GM23338 (cell line): ENCODE results near the gene SLC4A9. TPM values are rescaled to one million over a fixed set of nuclear protein-coding genes. Genes with fewer than 3 reads are reported as not detected.

Source experiments
- ATAC-seq: fragments of 200-7000 bp; cut with Tn5 transposase; 3 replicates; pipeline ENCODE4 v1.9.1; 2020
- DNase-seq: peaks from one replicate; pipeline ENCODE4 v3.0.0-alpha.2; 2015; ENCODE audit warnings: low spot score
- H2AFZ ChIP-seq: fragments of 200-600 bp; sonication (generic); 2 replicates; pipeline ENCODE4 v1.8.0; 2016; ENCODE audit warnings: antibody characterized with exemption, mild to moderate bottlenecking, moderate library complexity
- H3F3A ChIP-seq: fragments of 200-600 bp; sonication (generic); replicated peaks from 2 replicates; pipeline ENCODE4 v1.8.0; 2017; ENCODE audit warnings: antibody characterized with exemption, mixed run types, low read depth
- H3K27ac ChIP-seq: fragments of 200-600 bp; sonication (generic); 2 replicates; pipeline ENCODE4 v1.6.1; 2016; ENCODE audit warnings: low read depth
- H3K27me3 ChIP-seq: fragments of 200-600 bp; sonication (generic); 2 replicates; pipeline ENCODE4 v1.8.0; 2016; ENCODE audit warnings: mild to moderate bottlenecking, mixed run types, moderate library complexity; ENCODE audit not compliant: insufficient read depth
- H3K36me3 ChIP-seq: fragments of 200-600 bp; sonication (generic); 2 replicates; pipeline ENCODE4 v1.8.0; 2016; ENCODE audit warnings: mild to moderate bottlenecking; ENCODE audit not compliant: insufficient read depth
- H3K4me1 ChIP-seq: fragments of 200-600 bp; sonication (generic); 2 replicates; pipeline ENCODE4 v1.8.0; 2016; ENCODE audit warnings: mild to moderate bottlenecking, moderate library complexity; ENCODE audit not compliant: insufficient read depth
- H3K4me2 ChIP-seq: fragments of 200-600 bp; sonication (generic); 2 replicates; pipeline ENCODE4 v1.7.1; 2017; ENCODE audit warnings: mixed run types
- H3K4me3 ChIP-seq: fragments of 200-600 bp; sonication (generic); 2 replicates; pipeline ENCODE4 v1.6.1; 2016; ENCODE audit warnings: mixed run types
- H3K79me2 ChIP-seq: fragments of 200-600 bp; sonication (generic); replicated peaks from 2 replicates; pipeline ENCODE4 v1.8.0; 2017; ENCODE audit warnings: mild to moderate bottlenecking; ENCODE audit not compliant: insufficient read depth
- H3K9me2 ChIP-seq: fragments of 200-600 bp; sonication (generic); 2 replicates; pipeline ENCODE4 v1.8.0; 2017; ENCODE audit not compliant: insufficient read depth
- H4K20me1 ChIP-seq: fragments of 200-600 bp; sonication (generic); replicated peaks from 2 replicates; pipeline ENCODE4 v1.8.0; 2017; ENCODE audit warnings: mild to moderate bottlenecking; ENCODE audit not compliant: insufficient read depth
- H3K27ac Mint-ChIP-seq: 2 replicates; pipeline ENCODE4 v1.8.0; 2020; ENCODE audit warnings: inconsistent platforms, mild to moderate bottlenecking, moderate library complexity, mixed read lengths
- H3K27me3 Mint-ChIP-seq: 3 replicates; pipeline ENCODE4 v1.8.0; 2022; ENCODE audit warnings: low read depth, mild to moderate bottlenecking, moderate library complexity, mixed read lengths, inconsistent platforms; ENCODE audit not compliant: insufficient read depth, poor library complexity
- H3K36me3 Mint-ChIP-seq: 3 replicates; pipeline ENCODE4 v1.8.0; 2021; ENCODE audit warnings: low read depth, mild to moderate bottlenecking, inconsistent platforms, moderate library complexity, mixed read lengths
- H3K4me1 Mint-ChIP-seq: 3 replicates; pipeline ENCODE4 v1.8.0; 2020; ENCODE audit warnings: mild to moderate bottlenecking, inconsistent platforms, mixed read lengths
- H3K4me3 Mint-ChIP-seq: 3 replicates; pipeline ENCODE4 v1.8.0; 2021; ENCODE audit warnings: moderate library complexity, mild to moderate bottlenecking, inconsistent platforms, mixed read lengths
- H3K9me3 Mint-ChIP-seq: 3 replicates; pipeline ENCODE4 v1.8.0; 2020; ENCODE audit warnings: moderate library complexity, mild to moderate bottlenecking, inconsistent platforms, mixed read lengths
- CREB1 ChIP-seq: fragments of 250-450 bp; sonication (Bioruptor Pico); IDR thresholded peaks from 2 replicates; pipeline ENCODE4 v1.5.0; 2020; ENCODE audit warnings: low read depth, mild to moderate bottlenecking, moderate library complexity
- EZH2 ChIP-seq: fragments of 200-600 bp; sonication (generic); IDR thresholded peaks from one replicate; pipeline ENCODE4 v1.8.0; 2017; ENCODE audit warnings: antibody characterized with exemption, mild to moderate bottlenecking, low read depth; ENCODE audit not compliant: unreplicated experiment
- JUNB ChIP-seq: IDR thresholded peaks from one replicate; pipeline ENCODE4 v1.6.1; 2016; ENCODE audit warnings: antibody characterized with exemption; ENCODE audit not compliant: unreplicated experiment
- POLR2AphosphoS5 ChIP-seq: IDR thresholded peaks from 2 replicates; pipeline ENCODE4 v1.6.1; 2016; ENCODE audit warnings: antibody characterized with exemption, low read depth
- STAT1 ChIP-seq: IDR thresholded peaks from one replicate; pipeline ENCODE4 v1.6.1; 2016; ENCODE audit warnings: antibody characterized with exemption; ENCODE audit not compliant: unreplicated experiment
- ZNF114 ChIP-seq: fragments of 250-450 bp; sonication (Bioruptor Pico); IDR thresholded peaks from 2 replicates; pipeline ENCODE4 v1.5.0; 2020; ENCODE audit warnings: mild to moderate bottlenecking, moderate library complexity
- polyA plus RNA-seq: library from polyadenylated mRNA; unstranded; fragments of >200 nt; fragmentation: Nextera tagmentation; extraction: Ambion mirVana; gene quantifications from 2 replicates; pipeline ENCODE4 v1.2.1, GENCODE V29; 2016
- total RNA-seq: library from RNA; depleted of rRNA; stranded (reverse); fragments of >200 nt; shearing (Covaris generic); gene quantifications from 2 replicates; pipeline ENCODE4 v1.2.3, GENCODE V29; 2014
- TF ChIP-seq, protein P1 (sequence below): fragments of 250-450 bp; sonication (Bioruptor Pico); IDR thresholded peaks from 2 replicates; pipeline ENCODE4 v1.5.0; 2020; ENCODE audit warnings: mild to moderate bottlenecking, moderate library complexity
- TF ChIP-seq, protein P2 (sequence below): IDR thresholded peaks from one replicate; pipeline ENCODE4 v1.6.1; 2018; ENCODE audit warnings: antibody characterized with exemption; ENCODE audit not compliant: unreplicated experiment

The SLC4A9 gene
- total and polyA plus RNA-seq, 2 experiments from 2014 or later: 0.08 TPM; not detected in 1

DNA sequence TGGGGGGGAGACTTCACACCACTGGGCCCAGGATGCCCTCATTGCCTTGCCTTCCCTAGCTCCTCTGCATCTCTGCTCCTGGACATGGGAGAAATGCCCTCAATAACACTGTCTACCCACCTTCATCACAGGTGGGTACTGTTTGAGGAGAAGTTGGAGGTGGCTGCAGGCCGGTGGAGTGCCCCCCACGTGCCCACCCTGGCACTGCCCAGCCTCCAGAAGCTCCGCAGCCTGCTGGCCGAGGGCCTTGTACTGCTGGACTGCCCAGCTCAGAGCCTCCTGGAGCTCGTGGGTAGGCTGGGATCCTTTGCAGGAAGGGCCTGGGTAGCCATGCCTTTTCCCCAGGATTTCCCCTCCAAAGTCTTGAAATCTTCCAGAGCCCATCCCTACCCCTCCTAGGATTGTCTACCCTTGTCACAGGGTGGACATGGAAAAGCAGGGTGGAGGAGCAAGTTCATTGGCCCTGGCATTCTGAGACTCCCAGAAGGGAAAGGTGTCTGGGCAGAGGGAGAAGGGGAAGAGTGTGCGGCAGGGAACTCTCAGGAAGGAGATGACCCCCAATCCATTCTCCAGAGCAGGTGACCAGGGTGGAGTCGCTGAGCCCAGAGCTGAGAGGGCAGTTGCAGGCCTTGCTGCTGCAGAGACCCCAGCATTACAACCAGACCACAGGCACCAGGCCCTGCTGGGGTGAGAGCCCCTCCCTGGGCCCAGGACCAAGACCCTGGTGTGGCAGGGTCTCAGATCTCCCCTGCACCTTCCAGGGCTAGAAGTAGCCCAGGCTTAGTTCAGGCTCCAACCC is 886 bp downstream of the SLC4A9 start (continued):
- TF ChIP-seq, protein P1, sequence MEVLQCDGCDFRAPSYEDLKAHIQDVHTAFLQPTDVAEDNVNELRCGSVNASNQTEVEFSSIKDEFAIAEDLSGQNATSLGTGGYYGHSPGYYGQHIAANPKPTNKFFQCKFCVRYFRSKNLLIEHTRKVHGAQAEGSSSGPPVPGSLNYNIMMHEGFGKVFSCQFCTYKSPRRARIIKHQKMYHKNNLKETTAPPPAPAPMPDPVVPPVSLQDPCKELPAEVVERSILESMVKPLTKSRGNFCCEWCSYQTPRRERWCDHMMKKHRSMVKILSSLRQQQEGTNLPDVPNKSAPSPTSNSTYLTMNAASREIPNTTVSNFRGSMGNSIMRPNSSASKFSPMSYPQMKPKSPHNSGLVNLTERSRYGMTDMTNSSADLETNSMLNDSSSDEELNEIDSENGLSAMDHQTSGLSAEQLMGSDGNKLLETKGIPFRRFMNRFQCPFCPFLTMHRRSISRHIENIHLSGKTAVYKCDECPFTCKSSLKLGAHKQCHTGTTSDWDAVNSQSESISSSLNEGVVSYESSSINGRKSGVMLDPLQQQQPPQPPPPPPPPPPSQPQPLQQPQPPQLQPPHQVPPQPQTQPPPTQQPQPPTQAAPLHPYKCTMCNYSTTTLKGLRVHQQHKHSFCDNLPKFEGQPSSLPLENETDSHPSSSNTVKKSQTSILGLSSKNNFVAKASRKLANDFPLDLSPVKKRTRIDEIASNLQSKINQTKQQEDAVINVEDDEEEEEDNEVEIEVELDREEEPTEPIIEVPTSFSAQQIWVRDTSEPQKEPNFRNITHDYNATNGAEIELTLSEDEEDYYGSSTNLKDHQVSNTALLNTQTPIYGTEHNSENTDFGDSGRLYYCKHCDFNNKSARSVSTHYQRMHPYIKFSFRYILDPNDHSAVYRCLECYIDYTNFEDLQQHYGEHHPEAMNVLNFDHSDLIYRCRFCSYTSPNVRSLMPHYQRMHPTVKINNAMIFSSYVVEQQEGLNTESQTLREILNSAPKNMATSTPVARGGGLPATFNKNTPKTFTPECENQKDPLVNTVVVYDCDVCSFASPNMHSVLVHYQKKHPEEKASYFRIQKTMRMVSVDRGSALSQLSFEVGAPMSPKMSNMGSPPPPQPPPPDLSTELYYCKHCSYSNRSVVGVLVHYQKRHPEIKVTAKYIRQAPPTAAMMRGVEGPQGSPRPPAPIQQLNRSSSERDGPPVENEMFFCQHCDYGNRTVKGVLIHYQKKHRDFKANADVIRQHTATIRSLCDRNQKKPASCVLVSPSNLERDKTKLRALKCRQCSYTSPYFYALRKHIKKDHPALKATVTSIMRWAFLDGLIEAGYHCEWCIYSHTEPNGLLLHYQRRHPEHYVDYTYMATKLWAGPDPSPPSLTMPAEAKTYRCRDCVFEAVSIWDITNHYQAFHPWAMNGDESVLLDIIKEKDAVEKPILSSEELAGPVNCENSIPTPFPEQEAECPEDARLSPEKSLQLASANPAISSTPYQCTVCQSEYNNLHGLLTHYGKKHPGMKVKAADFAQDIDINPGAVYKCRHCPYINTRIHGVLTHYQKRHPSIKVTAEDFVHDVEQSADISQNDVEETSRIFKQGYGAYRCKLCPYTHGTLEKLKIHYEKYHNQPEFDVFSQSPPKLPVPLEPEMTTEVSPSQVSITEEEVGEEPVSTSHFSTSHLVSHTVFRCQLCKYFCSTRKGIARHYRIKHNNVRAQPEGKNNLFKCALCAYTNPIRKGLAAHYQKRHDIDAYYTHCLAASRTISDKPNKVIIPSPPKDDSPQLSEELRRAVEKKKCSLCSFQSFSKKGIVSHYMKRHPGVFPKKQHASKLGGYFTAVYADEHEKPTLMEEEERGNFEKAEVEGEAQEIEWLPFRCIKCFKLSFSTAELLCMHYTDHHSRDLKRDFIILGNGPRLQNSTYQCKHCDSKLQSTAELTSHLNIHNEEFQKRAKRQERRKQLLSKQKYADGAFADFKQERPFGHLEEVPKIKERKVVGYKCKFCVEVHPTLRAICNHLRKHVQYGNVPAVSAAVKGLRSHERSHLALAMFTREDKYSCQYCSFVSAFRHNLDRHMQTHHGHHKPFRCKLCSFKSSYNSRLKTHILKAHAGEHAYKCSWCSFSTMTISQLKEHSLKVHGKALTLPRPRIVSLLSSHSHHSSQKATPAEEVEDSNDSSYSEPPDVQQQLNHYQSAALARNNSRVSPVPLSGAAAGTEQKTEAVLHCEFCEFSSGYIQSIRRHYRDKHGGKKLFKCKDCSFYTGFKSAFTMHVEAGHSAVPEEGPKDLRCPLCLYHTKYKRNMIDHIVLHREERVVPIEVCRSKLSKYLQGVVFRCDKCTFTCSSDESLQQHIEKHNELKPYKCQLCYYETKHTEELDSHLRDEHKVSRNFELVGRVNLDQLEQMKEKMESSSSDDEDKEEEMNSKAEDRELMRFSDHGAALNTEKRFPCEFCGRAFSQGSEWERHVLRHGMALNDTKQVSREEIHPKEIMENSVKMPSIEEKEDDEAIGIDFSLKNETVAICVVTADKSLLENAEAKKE: no peak
- no peak for TF ChIP-seq POLR2AphosphoS5
- TF ChIP-seq CREB1 (CRISPR knock-in tag): no peak
- no peak for TF ChIP-seq JUNB

DNA sequence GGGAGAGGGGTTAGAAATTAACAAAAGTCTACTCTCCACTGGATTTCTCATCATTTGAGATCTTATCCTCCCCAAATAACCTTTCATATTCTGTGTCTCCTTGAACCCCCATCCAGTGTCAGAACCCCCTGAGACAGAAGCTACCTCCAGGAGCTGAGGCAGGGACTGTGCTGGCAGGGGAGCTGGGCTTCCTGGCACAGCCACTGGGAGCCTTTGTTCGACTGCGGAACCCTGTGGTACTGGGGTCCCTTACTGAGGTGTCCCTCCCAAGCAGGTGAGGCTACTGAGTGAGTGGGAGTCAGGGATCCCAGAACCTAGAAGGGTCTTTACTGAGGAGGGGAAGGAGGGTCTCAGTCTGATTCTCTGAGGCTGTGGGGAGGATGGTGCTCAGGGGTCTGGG is 1.9 kb downstream of the SLC4A9 start:
- H3K4me2 ChIP-seq: no peak overlapping the region
- H3K4me1 ChIP-seq: 0 out of 2 replicates have a peak, but pooled peaks cover 4% of the 10 kb centered on the region
- peaks cover 11% of the 10 kb centered on the region; the same call in 1 of the 2 replicates for H3K27me3 ChIP-seq
- no peaks in the 10 kb centered on the region for H3K79me2 ChIP-seq
- no peaks in the 10 kb centered on the region for H3F3A ChIP-seq
- Mint-ChIP-seq H3K4me1 (peaks cover 10% of the 10 kb centered on the region), H3K4me3 (no peak overlapping the region; the same call in 2 of the 3 replicates), H3K36me3 (no peaks in the 10 kb centered on the region), H3K9me3 (no peaks in the 10 kb centered on the region), H3K27me3 (peaks cover 23% of the 10 kb centered on the region), H3K27ac (no peak overlapping the region)
- H3K9me2 ChIP-seq: 0 out of 2 replicates have a peak, but pooled peaks cover 2% of the 10 kb centered on the region
- H3K36me3 ChIP-seq: no peaks in the 10 kb centered on the region
- no peak for DNase-seq
- H2AFZ ChIP-seq: no peak overlapping the region
- no peak for ATAC-seq
- H4K20me1 ChIP-seq: no peaks in the 10 kb centered on the region
- no peak overlapping the region for H3K4me3 ChIP-seq
- H3K27ac ChIP-seq: no peak overlapping the region
- TF ChIP-seq EZH2 (no peak), STAT1 (no peak), ZNF114 (CRISPR knock-in tag) (no peak), JUNB (no peak)
- TF ChIP-seq, protein P2, sequence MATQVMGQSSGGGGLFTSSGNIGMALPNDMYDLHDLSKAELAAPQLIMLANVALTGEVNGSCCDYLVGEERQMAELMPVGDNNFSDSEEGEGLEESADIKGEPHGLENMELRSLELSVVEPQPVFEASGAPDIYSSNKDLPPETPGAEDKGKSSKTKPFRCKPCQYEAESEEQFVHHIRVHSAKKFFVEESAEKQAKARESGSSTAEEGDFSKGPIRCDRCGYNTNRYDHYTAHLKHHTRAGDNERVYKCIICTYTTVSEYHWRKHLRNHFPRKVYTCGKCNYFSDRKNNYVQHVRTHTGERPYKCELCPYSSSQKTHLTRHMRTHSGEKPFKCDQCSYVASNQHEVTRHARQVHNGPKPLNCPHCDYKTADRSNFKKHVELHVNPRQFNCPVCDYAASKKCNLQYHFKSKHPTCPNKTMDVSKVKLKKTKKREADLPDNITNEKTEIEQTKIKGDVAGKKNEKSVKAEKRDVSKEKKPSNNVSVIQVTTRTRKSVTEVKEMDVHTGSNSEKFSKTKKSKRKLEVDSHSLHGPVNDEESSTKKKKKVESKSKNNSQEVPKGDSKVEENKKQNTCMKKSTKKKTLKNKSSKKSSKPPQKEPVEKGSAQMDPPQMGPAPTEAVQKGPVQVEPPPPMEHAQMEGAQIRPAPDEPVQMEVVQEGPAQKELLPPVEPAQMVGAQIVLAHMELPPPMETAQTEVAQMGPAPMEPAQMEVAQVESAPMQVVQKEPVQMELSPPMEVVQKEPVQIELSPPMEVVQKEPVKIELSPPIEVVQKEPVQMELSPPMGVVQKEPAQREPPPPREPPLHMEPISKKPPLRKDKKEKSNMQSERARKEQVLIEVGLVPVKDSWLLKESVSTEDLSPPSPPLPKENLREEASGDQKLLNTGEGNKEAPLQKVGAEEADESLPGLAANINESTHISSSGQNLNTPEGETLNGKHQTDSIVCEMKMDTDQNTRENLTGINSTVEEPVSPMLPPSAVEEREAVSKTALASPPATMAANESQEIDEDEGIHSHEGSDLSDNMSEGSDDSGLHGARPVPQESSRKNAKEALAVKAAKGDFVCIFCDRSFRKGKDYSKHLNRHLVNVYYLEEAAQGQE: no peak
